Esophagus muscularis mucosa (tissue), 4 donors: ENCODE measurements around the gene KLC4. TPM values are rescaled to one million over a fixed set of nuclear protein-coding genes. Genes with fewer than 3 reads are reported as not detected.
A peak's percentile ranks its signal among the peaks of the same experiment; 100 is the strongest.

Experiments used
- DNase-seq: peaks from one replicate; pipeline ENCODE4 v3.0.0-alpha.2; 2017; ENCODE audit errors: extremely low spot score
- H3K27ac ChIP-seq, 4 donors: fragments of 200-600 bp; sonication (generic); replicated peaks in 1 of 4; 1 replicate in 3 of 4; 2 replicates in 1 of 4; pipeline ENCODE4 v1.5.1; 2016 to 2019; ENCODE audit warnings: mild to moderate bottlenecking in 1 of 4
- H3K27me3 ChIP-seq, 4 donors: fragments of 200-600 bp; sonication (generic); one replicate each; pipeline versions ENCODE4 v1.5.1 to v1.6.0; 2016 to 2019
- H3K36me3 ChIP-seq, 4 donors: fragments of 200-600 bp; sonication (generic); one replicate each; pipeline ENCODE4 v1.5.1; 2016 to 2019
- H3K4me1 ChIP-seq, 4 donors: fragments of 200-600 bp; sonication (generic); one replicate each; pipeline ENCODE4 v1.5.1; 2016 to 2019
- H3K4me3 ChIP-seq, 4 donors: fragments of 200-600 bp; sonication (generic); 1 replicate in 2 of 4; 2 replicates in 2 of 4; pipeline ENCODE4 v1.5.1; 2016 to 2019; ENCODE audit warnings: mild to moderate bottlenecking in 4 of 4, moderate library complexity in 1 of 4
- H3K9me3 ChIP-seq, 4 donors: fragments of 200-600 bp; sonication (generic); 1 replicate in 3 of 4; 2 replicates in 1 of 4; pipeline ENCODE4 v1.5.1; 2016 to 2019
- EP300 ChIP-seq: sonication (generic); formaldehyde crosslinking; IDR thresholded peaks from one replicate; pipeline ENCODE4 v1.6.1; 2017; ENCODE audit warnings: antibody characterized with exemption
- POLR2A ChIP-seq: fragments of 450-650 bp; IDR thresholded peaks from one replicate; pipeline ENCODE4 v1.6.1; 2017; ENCODE audit warnings: antibody characterized with exemption, moderate library complexity, mild to moderate bottlenecking, low read depth
- POLR2AphosphoS5 ChIP-seq, 2 donors: sonication (generic); formaldehyde crosslinking; IDR thresholded peaks; one replicate each; pipeline ENCODE4 v1.6.1; 2017; ENCODE audit warnings: antibody characterized with exemption in 2 of 2
- WGBS: methylation state at CpG from one replicate; pipeline ENCODE4 v1.1.5; 2018; 5-methylcytosine and 5-hydroxymethylcytosine counted together
- intact Hi-C: fragments of 100-400 bp; cut with DNase I; formaldehyde crosslinking; loops from one replicate; pipeline ENCODE4 v1.15.1; 2023
- total RNA-seq, 4 donors: library from RNA; depleted of rRNA; stranded (reverse); fragments of >200 nt; gene quantifications; one replicate each; pipeline versions ENCODE4 v1.1.0 to v1.2.1, GENCODE V29; 2016
- TF ChIP-seq, protein P1 (sequence below), 3 experiments: fragments of 200-600 bp in 2 of 3; fragments of 450-650 bp in 1 of 3; sonication (generic) in 2 of 3; IDR thresholded peaks; one replicate each; pipeline ENCODE4 v1.5.1; 2017 to 2019; ENCODE audit warnings: antibody characterized with exemption in 3 of 3, mild to moderate bottlenecking in 2 of 3, moderate library complexity in 1 of 3

Gene KLC4
- total RNA-seq, 4 donors from 2014 or later = 22.9 to 37.4 (median 27.4) TPM

DNA sequence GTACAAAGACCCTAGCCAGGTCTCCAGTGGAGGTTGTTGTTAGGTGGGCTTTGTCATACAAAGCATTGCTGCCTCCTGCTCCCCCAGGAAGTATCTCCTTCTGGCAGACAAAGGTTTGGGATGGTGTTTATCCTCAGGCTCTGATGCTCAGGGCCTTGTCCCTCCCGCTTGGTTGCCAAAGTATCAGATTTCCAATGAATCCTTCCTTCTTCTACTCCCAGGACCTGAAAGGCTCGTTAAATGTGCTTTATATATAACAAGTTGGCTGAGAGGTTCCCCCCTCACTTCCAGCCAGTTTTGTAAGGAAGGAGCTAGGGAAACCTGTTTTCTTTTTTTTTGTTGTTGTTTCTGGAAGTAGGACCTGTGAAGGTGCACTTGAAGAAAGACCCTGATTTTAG lies 31.1 kb downstream of the KLC4 start:
- peaks cover 0 to 14% (median 11%) of the 10 kb centered on the region in 4 donors for H3K4me1 ChIP-seq
- H3K36me3 ChIP-seq = no peaks in the 10 kb centered on the region
- DNase-seq = no peak
- no peaks in the 10 kb centered on the region for H3K27me3 ChIP-seq
- no peaks in the 10 kb centered on the region for H3K9me3 ChIP-seq
- H3K27ac ChIP-seq = no peak overlapping the region
- WGBS = 66% methylated on average over 2 of the region's 2 CpGs
- intact Hi-C loops = no loop called here
- no peak overlapping the region for H3K4me3 ChIP-seq
- TF ChIP-seq EP300 (no peak), POLR2A (no peak)

- DNase-seq = no peak
- H3K4me1 ChIP-seq = peaks cover 0 to 14% (median 11%) of the 10 kb centered on the region in 4 donors
- no peaks in the 10 kb centered on the region for H3K27me3 ChIP-seq
- no peaks in the 10 kb centered on the region for H3K36me3 ChIP-seq
- TF ChIP-seq, protein P1, sequence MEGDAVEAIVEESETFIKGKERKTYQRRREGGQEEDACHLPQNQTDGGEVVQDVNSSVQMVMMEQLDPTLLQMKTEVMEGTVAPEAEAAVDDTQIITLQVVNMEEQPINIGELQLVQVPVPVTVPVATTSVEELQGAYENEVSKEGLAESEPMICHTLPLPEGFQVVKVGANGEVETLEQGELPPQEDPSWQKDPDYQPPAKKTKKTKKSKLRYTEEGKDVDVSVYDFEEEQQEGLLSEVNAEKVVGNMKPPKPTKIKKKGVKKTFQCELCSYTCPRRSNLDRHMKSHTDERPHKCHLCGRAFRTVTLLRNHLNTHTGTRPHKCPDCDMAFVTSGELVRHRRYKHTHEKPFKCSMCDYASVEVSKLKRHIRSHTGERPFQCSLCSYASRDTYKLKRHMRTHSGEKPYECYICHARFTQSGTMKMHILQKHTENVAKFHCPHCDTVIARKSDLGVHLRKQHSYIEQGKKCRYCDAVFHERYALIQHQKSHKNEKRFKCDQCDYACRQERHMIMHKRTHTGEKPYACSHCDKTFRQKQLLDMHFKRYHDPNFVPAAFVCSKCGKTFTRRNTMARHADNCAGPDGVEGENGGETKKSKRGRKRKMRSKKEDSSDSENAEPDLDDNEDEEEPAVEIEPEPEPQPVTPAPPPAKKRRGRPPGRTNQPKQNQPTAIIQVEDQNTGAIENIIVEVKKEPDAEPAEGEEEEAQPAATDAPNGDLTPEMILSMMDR (IDR thresholded peaks at IDR 0.05) = no peak
- no peak for TF ChIP-seq POLR2AphosphoS5 (IDR thresholded peaks at IDR 0.05)
- TF ChIP-seq POLR2A = no peak
- TF ChIP-seq EP300 = no peak
- H3K9me3 ChIP-seq = no peaks in the 10 kb centered on the region
- H3K27ac ChIP-seq = no peak overlapping the region
- 81% methylated on average over 5 of the region's 5 CpGs for WGBS
- intact Hi-C loops = no loop called here
- no peak overlapping the region for H3K4me3 ChIP-seq
Measured at GRCh38 chr6:43091020-43091419, 31.6 kb downstream of the KLC4 start.

DNA sequence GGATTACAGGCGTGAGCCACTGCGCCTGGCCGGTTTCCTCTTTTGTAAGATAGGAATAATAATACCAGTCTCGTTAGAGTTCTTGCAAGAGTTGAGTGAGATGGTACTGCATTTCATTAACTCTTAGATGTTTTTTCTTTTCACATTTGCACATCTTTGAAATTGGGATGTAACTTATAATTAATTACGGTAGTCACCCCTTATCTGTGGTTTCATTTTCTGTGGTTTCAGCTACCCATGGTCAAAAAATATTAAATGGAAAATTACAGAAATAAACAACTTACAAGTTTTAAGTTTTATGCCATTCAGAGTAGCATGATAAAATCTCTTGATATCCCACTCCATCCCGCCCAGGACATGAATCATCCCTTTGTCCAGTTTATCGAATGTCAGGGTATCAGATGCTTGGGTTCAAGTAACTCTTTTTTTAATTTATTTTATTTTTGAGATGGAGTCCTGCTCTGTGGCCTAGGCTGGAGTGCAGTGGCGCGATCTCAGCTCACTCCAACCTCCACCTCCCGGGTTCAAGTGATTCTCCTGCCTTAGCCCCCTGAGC lies 32.1 kb downstream of the KLC4 start:
- no peak for TF ChIP-seq POLR2A
- TF ChIP-seq, protein P1 (IDR thresholded peaks at IDR 0.05) = no peak
- no peak for TF ChIP-seq POLR2AphosphoS5 (IDR thresholded peaks at IDR 0.05)
- 88% methylated on average over 10 of the region's 10 CpGs for WGBS
- intact Hi-C loops = no loop called here
- Histone ChIP-seq H3K27ac (no peak overlapping the region), H3K4me3 (no peak overlapping the region), H3K4me1 (peaks cover 1 to 17% (median 13%) of the 10 kb centered on the region in 4 donors), H3K36me3 (no peaks in the 10 kb centered on the region), H3K27me3 (no peaks in the 10 kb centered on the region), H3K9me3 (no peaks in the 10 kb centered on the region)
- DNase-seq = no peak

- H3K27me3 ChIP-seq = no peaks in the 10 kb centered on the region
- no peaks in the 10 kb centered on the region for H3K9me3 ChIP-seq
- H3K4me1 ChIP-seq = peaks cover 8 to 25% (median 16%) of the 10 kb centered on the region in 4 donors
- peak overlapping the region in 1 of 4 donors; percentile 74 for H3K27ac ChIP-seq
- no peak overlapping the region for H3K4me3 ChIP-seq
- intact Hi-C loops = no loop called here
- DNase-seq = no peak
- TF ChIP-seq POLR2AphosphoS5 (IDR thresholded peaks at IDR 0.05) = no peak
- no peak for TF ChIP-seq EP300
- TF ChIP-seq POLR2A = no peak
- TF ChIP-seq, protein P1 (IDR thresholded peaks at IDR 0.05) = no peak
- H3K36me3 ChIP-seq = no peaks in the 10 kb centered on the region
Measured at GRCh38 chr6:43092635-43093034, 33.2 kb downstream of the KLC4 start.

- Histone ChIP-seq H3K36me3 (no peaks in the 10 kb centered on the region), H3K4me3 (peak overlapping the region; percentile 39 to 56 (median 48)), H3K4me1 (peaks cover 8 to 25% (median 16%) of the 10 kb centered on the region in 4 donors), H3K27ac (peak overlapping the region; percentile 66 to 74 (median 68)), H3K9me3 (no peaks in the 10 kb centered on the region), H3K27me3 (no peaks in the 10 kb centered on the region)
- WGBS = 45% methylated on average over 9 of the region's 9 CpGs
- intact Hi-C loops = no loop called here
- TF ChIP-seq, protein P1 (IDR thresholded peaks at IDR 0.05) = no peak
- TF ChIP-seq POLR2A = no peak
- peak; percentile 36 to 54 for TF ChIP-seq POLR2AphosphoS5 (IDR thresholded peaks at IDR 0.05)
- no peak for TF ChIP-seq EP300
- DNase-seq = no peak
Measured at GRCh38 chr6:43093436-43094289, 34.2 kb downstream of the KLC4 start.
